ENCODE results near the gene TRAPPC13. TPM values are rescaled to one million over a fixed set of nuclear protein-coding genes. Genes with fewer than 3 reads are reported as not detected.

The TRAPPC13 gene
- total RNA-seq, 1 donor from 2014 or later, result 20.3 TPM

GRCh38 chr5:65651144-65651543, 26.3 kb downstream of the TRAPPC13 start:
- Mint-ChIP-seq H3K27me3 (ENCODE audit: unreplicated experiment) (no peaks in the 10 kb centered on the region), H3K36me3 (ENCODE audit: low read depth, unreplicated experiment) (peaks cover 4% of the 10 kb centered on the region), H3K4me1 (ENCODE audit: unreplicated experiment) (no peaks in the 10 kb centered on the region), H3K9me3 (ENCODE audit: unreplicated experiment) (no peaks in the 10 kb centered on the region), H3K27ac (ENCODE audit: unreplicated experiment) (no peak overlapping the region), H3K4me3 (ENCODE audit: unreplicated experiment) (no peak overlapping the region)
- TF ChIP-seq CTCF (IDR thresholded peaks at IDR 0.05; ENCODE audit: unreplicated experiment), result no peak
- DNase-seq (ENCODE audit: low spot score), result no peak

GRCh38 chr5:65654713-65655112, 29.9 kb downstream of the TRAPPC13 start:
- no peaks in the 10 kb centered on the region for H3K9me3 Mint-ChIP-seq (ENCODE audit: unreplicated experiment)
- no peaks in the 10 kb centered on the region for H3K4me1 Mint-ChIP-seq (ENCODE audit: unreplicated experiment)
- no peak for TF ChIP-seq CTCF (IDR thresholded peaks at IDR 0.05; ENCODE audit: unreplicated experiment)
- H3K4me3 Mint-ChIP-seq (ENCODE audit: unreplicated experiment), result no peak overlapping the region
- no peaks in the 10 kb centered on the region for H3K36me3 Mint-ChIP-seq (ENCODE audit: low read depth, unreplicated experiment)
- no peak for DNase-seq (ENCODE audit: low spot score)
- no peak overlapping the region for H3K27ac Mint-ChIP-seq (ENCODE audit: unreplicated experiment)
- H3K27me3 Mint-ChIP-seq (ENCODE audit: unreplicated experiment), result no peaks in the 10 kb centered on the region

GRCh38 chr5:65663804-65664521, 39.1 kb downstream of the TRAPPC13 start:
- peaks cover 3% of the 10 kb centered on the region for H3K4me1 Mint-ChIP-seq (ENCODE audit: unreplicated experiment)
- H3K9me3 Mint-ChIP-seq (ENCODE audit: unreplicated experiment), result no peaks in the 10 kb centered on the region
- peak; percentile 37 for DNase-seq (ENCODE audit: low spot score)
- peak; percentile 87 for TF ChIP-seq CTCF (IDR thresholded peaks at IDR 0.05; ENCODE audit: unreplicated experiment)
- no peak overlapping the region for H3K4me3 Mint-ChIP-seq (ENCODE audit: unreplicated experiment)
- peaks cover 7% of the 10 kb centered on the region for H3K36me3 Mint-ChIP-seq (ENCODE audit: low read depth, unreplicated experiment)
- no peaks in the 10 kb centered on the region for H3K27me3 Mint-ChIP-seq (ENCODE audit: unreplicated experiment)
- peak overlapping the region; percentile 83 for H3K27ac Mint-ChIP-seq (ENCODE audit: unreplicated experiment)

- no peaks in the 10 kb centered on the region for H3K9me3 Mint-ChIP-seq (ENCODE audit: unreplicated experiment)
- H3K27ac Mint-ChIP-seq (ENCODE audit: unreplicated experiment), result no peak overlapping the region
- H3K4me3 Mint-ChIP-seq (ENCODE audit: unreplicated experiment), result no peak overlapping the region
- no peak for DNase-seq (ENCODE audit: low spot score)
- no peak for TF ChIP-seq CTCF (IDR thresholded peaks at IDR 0.05; ENCODE audit: unreplicated experiment)
- no peaks in the 10 kb centered on the region for H3K27me3 Mint-ChIP-seq (ENCODE audit: unreplicated experiment)
- peaks cover 15% of the 10 kb centered on the region for H3K36me3 Mint-ChIP-seq (ENCODE audit: low read depth, unreplicated experiment)
- H3K4me1 Mint-ChIP-seq (ENCODE audit: unreplicated experiment), result peaks cover 3% of the 10 kb centered on the region
These were observed 43.9 kb downstream of the TRAPPC13 start for GRCh38 chr5:65668696-65669095.

GRCh38 chr5:65672796-65673195, 48.0 kb downstream of the TRAPPC13 start:
- no peak overlapping the region for H3K27ac Mint-ChIP-seq (ENCODE audit: unreplicated experiment)
- TF ChIP-seq CTCF (IDR thresholded peaks at IDR 0.05; ENCODE audit: unreplicated experiment), result no peak
- H3K27me3 Mint-ChIP-seq (ENCODE audit: unreplicated experiment), result peaks cover 2% of the 10 kb centered on the region
- no peak overlapping the region for H3K4me3 Mint-ChIP-seq (ENCODE audit: unreplicated experiment)
- H3K4me1 Mint-ChIP-seq (ENCODE audit: unreplicated experiment), result no peaks in the 10 kb centered on the region
- H3K9me3 Mint-ChIP-seq (ENCODE audit: unreplicated experiment), result no peaks in the 10 kb centered on the region
- DNase-seq (ENCODE audit: low spot score), result no peak
- peaks cover 18% of the 10 kb centered on the region for H3K36me3 Mint-ChIP-seq (ENCODE audit: low read depth, unreplicated experiment)

All from endothelial cell (in vitro differentiated cells).